Lower leg skin (tissue), 4 donors: ENCODE results near the gene ZDHHC22. TPM values are rescaled to one million over a fixed set of nuclear protein-coding genes. Genes with fewer than 3 reads are reported as not detected.

Source experiments
- DNase-seq, 2 donors: peaks; one replicate each; pipeline ENCODE4 v3.0.0-alpha.2; 2019; ENCODE audit warnings: low spot score in 2 of 2
- H3K4me3 ChIP-seq: fragments of 200-600 bp; sonication (generic); 2 replicates; pipeline ENCODE4 v1.5.1; 2017; ENCODE audit warnings: mild to moderate bottlenecking, low read depth; ENCODE audit not compliant: poor library complexity, severe bottlenecking
- CTCF ChIP-seq, 3 donors: fragments of 450-650 bp; IDR thresholded peaks; one replicate each; pipeline ENCODE4 v1.5.1; 2016; ENCODE audit warnings: antibody characterized with exemption in 3 of 3, mild to moderate bottlenecking in 3 of 3, moderate library complexity in 2 of 3
- POLR2A ChIP-seq, 2 donors: fragments of 450-650 bp; IDR thresholded peaks; one replicate each; pipeline ENCODE4 v1.6.1; 2016 to 2017; ENCODE audit warnings: antibody characterized with exemption in 2 of 2, mild to moderate bottlenecking in 1 of 2, moderate library complexity in 1 of 2
- whole genome bisulfite sequencing, 2 donors: methylation state at CpG; one replicate each; pipeline ENCODE4 v1.1.5; 2018; 5-methylcytosine and 5-hydroxymethylcytosine counted together
- intact Hi-C: fragments of 100-400 bp; cut with DNase I; formaldehyde crosslinking; loops from one replicate; pipeline ENCODE4 v1.15.0; 2023; ENCODE audit warnings: low total_unique reads
- total RNA-seq, 4 donors: library from RNA; depleted of rRNA; stranded (reverse); fragments of >200 nt; gene quantifications; one replicate each; pipeline ENCODE4 v1.1.0, GENCODE V29; 2016

ZDHHC22 gene
- total RNA-seq, 4 donors from 2014 or later: not detected

GRCh38 chr14:77107228-77107627, 34.4 kb downstream of the ZDHHC22 start:
- intact Hi-C loops: no loop called here
- no peak overlapping the region for H3K4me3 ChIP-seq
- DNase-seq: no peak
- WGBS, 2 donors: 62 to 85% methylated on average over 2 of the region's 2 CpGs
- TF ChIP-seq POLR2A (IDR thresholded peaks at IDR 0.05): no peak
- TF ChIP-seq CTCF (IDR thresholded peaks at IDR 0.05): no peak

- intact Hi-C loops: no loop called here
- no peak overlapping the region for H3K4me3 ChIP-seq
- TF ChIP-seq CTCF (IDR thresholded peaks at IDR 0.05): no peak
- TF ChIP-seq POLR2A (IDR thresholded peaks at IDR 0.05): no peak
- DNase-seq: no peak
- 49 to 57% methylated on average over 3 of the region's 3 CpGs for WGBS, 2 donors
These were observed 34.9 kb downstream of the ZDHHC22 start for GRCh38 chr14:77106666-77107065.

GRCh38 chr14:77105145-77105939, 36.2 kb downstream of the ZDHHC22 start:
- intact Hi-C loops: no loop called here
- WGBS, 2 donors: 70 to 77% methylated on average over 6 of the region's 6 CpGs
- H3K4me3 ChIP-seq: no peak overlapping the region
- TF ChIP-seq CTCF (IDR thresholded peaks at IDR 0.05) (no peak), POLR2A (IDR thresholded peaks at IDR 0.05) (no peak)
- no peak for DNase-seq

- TF ChIP-seq CTCF (IDR thresholded peaks at IDR 0.05): no peak
- TF ChIP-seq POLR2A (IDR thresholded peaks at IDR 0.05): no peak
- no peak for DNase-seq
- 81 to 82% methylated on average over 3 of the region's 3 CpGs for WGBS, 2 donors
- intact Hi-C loops: no loop called here
- H3K4me3 ChIP-seq: no peak overlapping the region
These were observed 37.2 kb downstream of the ZDHHC22 start for GRCh38 chr14:77104393-77104792.

- intact Hi-C loops: no loop called here
- DNase-seq: no peak
- 83 to 84% methylated on average over 6 of the region's 6 CpGs for WGBS, 2 donors
These were observed 37.6 kb downstream of the ZDHHC22 start for GRCh38 chr14:77103951-77104350.

More at GRCh38 chr14:77103951-77104350, 37.6 kb downstream of the ZDHHC22 start:
- TF ChIP-seq CTCF (IDR thresholded peaks at IDR 0.05) (no peak), POLR2A (IDR thresholded peaks at IDR 0.05) (no peak)
- no peak overlapping the region for H3K4me3 ChIP-seq
